H9 (cell line): ENCODE measurements around the gene CFAP299. TPM values are rescaled to one million over a fixed set of nuclear protein-coding genes. Genes with fewer than 3 reads are reported as not detected.

Source experiments
- DNase-seq: peaks from one replicate; pipeline ENCODE4 v3.0.0-alpha.2; 2017
- H2AFZ ChIP-seq: one replicate; pipeline ENCODE4 v1.6.1; 2013; ENCODE audit warnings: mild to moderate bottlenecking, low read length, control low read depth, moderate library complexity
- H2AK5ac ChIP-seq: 2 replicates; pipeline ENCODE4 v1.6.1; 2013; ENCODE audit warnings: low read length, control low read depth, mixed read lengths; ENCODE audit not compliant: insufficient read length
- H2BK120ac ChIP-seq: one replicate; pipeline ENCODE4 v1.6.1; 2013; ENCODE audit warnings: low read depth, mild to moderate bottlenecking, low read length, control low read depth, inconsistent platforms; ENCODE audit not compliant: poor library complexity, severe bottlenecking
- H2BK12ac ChIP-seq: 2 replicates; pipeline ENCODE4 v1.6.1; 2013; ENCODE audit warnings: low read length, control low read depth, mixed read lengths, low read depth; ENCODE audit not compliant: insufficient read length
- H2BK15ac ChIP-seq: 2 replicates; pipeline ENCODE4 v1.6.1; 2013; ENCODE audit warnings: low read depth, low read length, control low read depth
- H2BK20ac ChIP-seq: one replicate; pipeline ENCODE4 v1.6.1; 2013; ENCODE audit warnings: low read depth, mild to moderate bottlenecking, low read length, control low read depth, inconsistent platforms; ENCODE audit not compliant: poor library complexity, severe bottlenecking
- H2BK5ac ChIP-seq: 2 replicates; pipeline ENCODE4 v1.6.1; 2013; ENCODE audit warnings: low read length, control low read depth, mixed read lengths; ENCODE audit not compliant: insufficient read length
- H3K14ac ChIP-seq: 2 replicates; pipeline ENCODE4 v1.6.1; 2013; ENCODE audit warnings: low read length, control low read depth; ENCODE audit not compliant: insufficient read depth
- H3K18ac ChIP-seq: 2 replicates; pipeline ENCODE4 v1.6.1; 2013; ENCODE audit warnings: low read depth, mild to moderate bottlenecking, mixed read lengths, low read length, control low read depth; ENCODE audit not compliant: insufficient read length
- H3K23ac ChIP-seq: 2 replicates; pipeline ENCODE4 v1.6.1; 2013; ENCODE audit warnings: low read length, control low read depth, mixed read lengths, low read depth; ENCODE audit not compliant: insufficient read length
- H3K23me2 ChIP-seq: 2 replicates; pipeline ENCODE4 v1.6.1; 2013; ENCODE audit warnings: low read depth, mild to moderate bottlenecking, mixed read lengths, low read length, control low read depth; ENCODE audit not compliant: insufficient read length, poor library complexity, severe bottlenecking
- H3K27ac ChIP-seq: 2 replicates; pipeline ENCODE4 v1.5.1; 2013; ENCODE audit warnings: low read length, control low read depth, mixed read lengths, low read depth; ENCODE audit not compliant: insufficient read length
- H3K27me3 ChIP-seq: 2 replicates; pipeline ENCODE4 v1.6.1; 2013; ENCODE audit warnings: low read length, control low read depth, inconsistent platforms; ENCODE audit not compliant: insufficient read depth
- H3K4ac ChIP-seq: 2 replicates; pipeline ENCODE4 v1.6.1; 2013; ENCODE audit warnings: low read depth, mild to moderate bottlenecking, control low read depth, inconsistent platforms, low read length, moderate library complexity
- H3K4me1 ChIP-seq: 2 replicates; pipeline ENCODE4 v1.6.1; 2013; ENCODE audit warnings: low read length, control low read depth, inconsistent platforms; ENCODE audit not compliant: insufficient read depth
- H3K4me2 ChIP-seq: 2 replicates; pipeline ENCODE4 v1.6.1; 2013; ENCODE audit warnings: low read length, control low read depth, mixed read lengths; ENCODE audit not compliant: insufficient read length, insufficient read depth
- H3K56ac ChIP-seq: 2 replicates; pipeline ENCODE4 v1.6.1; 2013; ENCODE audit warnings: low read depth, mild to moderate bottlenecking, mixed read lengths, low read length, control low read depth; ENCODE audit not compliant: insufficient read length
- H3K79me1 ChIP-seq: 2 replicates; pipeline ENCODE4 v1.6.1; 2013; ENCODE audit warnings: low read depth, mild to moderate bottlenecking, moderate library complexity, low read length, control low read depth, inconsistent platforms; ENCODE audit not compliant: insufficient read depth, poor library complexity, severe bottlenecking
- H3K79me2 ChIP-seq: 2 replicates; pipeline ENCODE4 v1.6.1; 2013; ENCODE audit warnings: low read length, control low read depth, inconsistent platforms; ENCODE audit not compliant: insufficient read depth
- H3K9ac ChIP-seq: 2 replicates; pipeline ENCODE4 v1.6.1; 2013; ENCODE audit warnings: low read length, control low read depth, mixed read lengths; ENCODE audit not compliant: insufficient read length; ENCODE audit errors: extremely low read depth
- H3K9me3 ChIP-seq: one replicate; pipeline ENCODE4 v1.6.1; 2013; ENCODE audit warnings: low read depth, low read length, inconsistent platforms; ENCODE audit not compliant: control insufficient read depth
- H3T11ph ChIP-seq: one replicate; pipeline ENCODE4 v1.6.1; 2013; ENCODE audit warnings: mild to moderate bottlenecking, low read length, control low read depth, inconsistent platforms
- H4K20me1 ChIP-seq: one replicate; pipeline ENCODE4 v1.6.1; 2013; ENCODE audit not compliant: control insufficient read depth, insufficient read length, insufficient read depth
- H4K5ac ChIP-seq: 2 replicates; pipeline ENCODE4 v1.6.1; 2013; ENCODE audit warnings: low read depth, mild to moderate bottlenecking, mixed read lengths, low read length, control low read depth; ENCODE audit not compliant: insufficient read length
- H4K8ac ChIP-seq: replicated peaks from 2 replicates; pipeline ENCODE4 v1.6.1; 2013; ENCODE audit warnings: low read length, control low read depth, mixed read lengths, low read depth; ENCODE audit not compliant: insufficient read length
- H4K91ac ChIP-seq: 2 replicates; pipeline ENCODE4 v1.6.1; 2013; ENCODE audit warnings: low read depth, mild to moderate bottlenecking, moderate library complexity, mixed read lengths, low read length, control low read depth; ENCODE audit not compliant: insufficient read length
- H3K27ac Mint-ChIP-seq, 3 experiments: 2 replicates in 2 of 3; 3 replicates in 1 of 3; pipeline ENCODE4 v1.8.0; 2020 to 2021; ENCODE audit warnings: mixed read lengths in 3 of 3, mild to moderate bottlenecking in 1 of 3, moderate library complexity in 1 of 3
- H3K27me3 Mint-ChIP-seq: 2 replicates; pipeline ENCODE4 v1.8.0; 2021; ENCODE audit warnings: low read depth, mild to moderate bottlenecking, moderate library complexity, mixed read lengths
- H3K36me3 Mint-ChIP-seq, 3 experiments: 2 replicates in 2 of 3; 3 replicates in 1 of 3; pipeline ENCODE4 v1.8.0; 2020 to 2021; ENCODE audit warnings: low read depth in 3 of 3, mixed read lengths in 3 of 3; ENCODE audit not compliant: insufficient read depth in 1 of 3
- H3K4me1 Mint-ChIP-seq, 2 experiments: 2 replicates each; pipeline ENCODE4 v1.8.0; 2020; ENCODE audit warnings: mixed read lengths in 2 of 2
- H3K4me3 Mint-ChIP-seq, 2 experiments: 2 replicates in 1 of 2; 3 replicates in 1 of 2; pipeline ENCODE4 v1.8.0; 2020 to 2021; ENCODE audit warnings: mild to moderate bottlenecking in 2 of 2, mixed read lengths in 2 of 2, moderate library complexity in 1 of 2
- H3K9me3 Mint-ChIP-seq, 2 experiments: 2 replicates in 1 of 2; 3 replicates in 1 of 2; pipeline ENCODE4 v1.8.0; 2020; ENCODE audit warnings: mild to moderate bottlenecking in 2 of 2, mixed read lengths in 2 of 2, moderate library complexity in 1 of 2
- WGBS: extraction: QIAGEN DNeasy Blood & Tissue Kit; methylation state at CpG from one replicate; pipeline ENCODE4 v1.1.7; 2013; ENCODE audit warnings: missing lambda C conversion rate, low lambda C conversion rate, mixed read lengths; ENCODE audit not compliant: insufficient read length; ENCODE audit errors: extremely low coverage; 5-methylcytosine and 5-hydroxymethylcytosine counted together
- total RNA-seq: library from RNA; stranded (reverse); gene quantifications from 2 replicates; pipeline ENCODE4 v1.2.1, GENCODE V29; 2021
- TF ChIP-seq, protein P1 (sequence below): fragments of 200-600 bp; sonication (generic); conservative IDR thresholded peaks from 3 replicates; pipeline ENCODE4 v1.8.0; 2021; ENCODE audit warnings: antibody characterized with exemption, mild to moderate bottlenecking

CFAP299 gene
- total RNA-seq, 1 experiment from 2014 or later, result not detected

- TF ChIP-seq, protein P1, sequence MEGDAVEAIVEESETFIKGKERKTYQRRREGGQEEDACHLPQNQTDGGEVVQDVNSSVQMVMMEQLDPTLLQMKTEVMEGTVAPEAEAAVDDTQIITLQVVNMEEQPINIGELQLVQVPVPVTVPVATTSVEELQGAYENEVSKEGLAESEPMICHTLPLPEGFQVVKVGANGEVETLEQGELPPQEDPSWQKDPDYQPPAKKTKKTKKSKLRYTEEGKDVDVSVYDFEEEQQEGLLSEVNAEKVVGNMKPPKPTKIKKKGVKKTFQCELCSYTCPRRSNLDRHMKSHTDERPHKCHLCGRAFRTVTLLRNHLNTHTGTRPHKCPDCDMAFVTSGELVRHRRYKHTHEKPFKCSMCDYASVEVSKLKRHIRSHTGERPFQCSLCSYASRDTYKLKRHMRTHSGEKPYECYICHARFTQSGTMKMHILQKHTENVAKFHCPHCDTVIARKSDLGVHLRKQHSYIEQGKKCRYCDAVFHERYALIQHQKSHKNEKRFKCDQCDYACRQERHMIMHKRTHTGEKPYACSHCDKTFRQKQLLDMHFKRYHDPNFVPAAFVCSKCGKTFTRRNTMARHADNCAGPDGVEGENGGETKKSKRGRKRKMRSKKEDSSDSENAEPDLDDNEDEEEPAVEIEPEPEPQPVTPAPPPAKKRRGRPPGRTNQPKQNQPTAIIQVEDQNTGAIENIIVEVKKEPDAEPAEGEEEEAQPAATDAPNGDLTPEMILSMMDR, result no peak
- no peak overlapping the region for H2BK12ac ChIP-seq
- no peak for DNase-seq
- H2BK120ac ChIP-seq, result no peak overlapping the region
- no peaks in the 10 kb centered on the region for H3K4me1 ChIP-seq
- H2AFZ ChIP-seq, result no peak overlapping the region
- H3K79me2 ChIP-seq, result no peaks in the 10 kb centered on the region
- no peak overlapping the region for H2BK5ac ChIP-seq
- Mint-ChIP-seq H3K4me3 (no peak overlapping the region), H3K36me3 (peaks cover 6 to 15% (median 10%) of the 10 kb centered on the region in 3 experiments), H3K27me3 (no peaks in the 10 kb centered on the region), H3K9me3 (peaks cover 8 to 9% of the 10 kb centered on the region in 2 experiments), H3K4me1 (peaks cover 28 to 31% of the 10 kb centered on the region in 2 experiments), H3K27ac (no peak overlapping the region)
- H3K14ac ChIP-seq, result no peak overlapping the region
- no CpG with 5 or more reads among the region's 4 CpGs for WGBS
- no peaks in the 10 kb centered on the region for H4K20me1 ChIP-seq
- H3T11ph ChIP-seq, result no peak overlapping the region
- H4K5ac ChIP-seq, result no peak overlapping the region
- no peaks in the 10 kb centered on the region for H3K9me3 ChIP-seq
- H3K27ac ChIP-seq, result no peak overlapping the region
- H3K18ac ChIP-seq, result no peak overlapping the region
- no peak overlapping the region for H3K56ac ChIP-seq
- H3K23me2 ChIP-seq, result no peaks in the 10 kb centered on the region
- no peaks in the 10 kb centered on the region for H3K79me1 ChIP-seq
- no peak overlapping the region for H2BK15ac ChIP-seq
- no peak overlapping the region for H4K8ac ChIP-seq
- no peak overlapping the region for H3K9ac ChIP-seq
- H2BK20ac ChIP-seq, result no peak overlapping the region
- no peak overlapping the region for H2AK5ac ChIP-seq
- no peak overlapping the region for H3K4me2 ChIP-seq
- no peaks in the 10 kb centered on the region for H3K27me3 ChIP-seq
- no peak overlapping the region for H4K91ac ChIP-seq
- H3K23ac ChIP-seq, result no peak overlapping the region
- no peak overlapping the region for H3K4ac ChIP-seq
Observed at GRCh38 chr4:80489798-80490197, 154.3 kb downstream of the CFAP299 start.
